Esophagus muscularis mucosa (tissue), 3 donors: ENCODE measurements around the gene MELTF.

Source experiments
- CTCF ChIP-seq, 3 experiments: fragments of 200-600 bp in 2 of 3; fragments of 450-650 bp in 1 of 3; sonication (generic) in 2 of 3; IDR thresholded peaks; one replicate each; pipeline ENCODE4 v1.5.1; 2017 to 2019; ENCODE audit warnings: antibody characterized with exemption in 3 of 3, mild to moderate bottlenecking in 2 of 3, moderate library complexity in 1 of 3
- EP300 ChIP-seq: sonication (generic); formaldehyde crosslinking; IDR thresholded peaks from one replicate; pipeline ENCODE4 v1.6.1; 2017; ENCODE audit warnings: antibody characterized with exemption

GRCh38 chr3:196966526-196967401 lies 62.9 kb downstream of the MELTF start:
- TF ChIP-seq CTCF (IDR thresholded peaks at IDR 0.05) = no peak
- no peak for TF ChIP-seq EP300
